H1 (cell line): Measurements from ENCODE around the gene RBBP5. TPM values are rescaled to one million over a fixed set of nuclear protein-coding genes. Genes with fewer than 3 reads are reported as not detected.

Source experiments
- CTCF ChIA-PET: fragments of 300-600 bp; sonication (Branson Sonifier 250); formaldehyde crosslinking; loops from one replicate; lab custom pipeline; 2021; ENCODE audit not compliant: partially characterized antibody; lab: Charles Lee
- POLR2A ChIA-PET: fragments of 300-600 bp; sonication (Branson Sonifier 250); formaldehyde crosslinking; loops from one replicate; lab custom pipeline; 2021; ENCODE audit warnings: inconsistent platforms; ENCODE audit not compliant: partially characterized antibody; lab: Charles Lee
- DNase-seq, 2 experiments: peaks; one replicate each; pipeline versions ENCODE4 v3.0.0 to v3.0.0-alpha.2; 2010 to 2022; ENCODE audit warnings: low spot score in 2 of 2, low read depth in 1 of 2, mixed read lengths in 1 of 2
- FAIRE-seq: peaks from 2 replicates; lab custom pipeline; 2011; peaks lifted over from hg19 to GRCh38; lab: Jason Lieb, UNC
- H2AFZ ChIP-seq: 2 replicates; pipeline ENCODE4 v1.8.1; 2012; ENCODE audit warnings: low read length, inconsistent platforms
- H2AK5ac ChIP-seq: 2 replicates; pipeline ENCODE4 v1.6.1; 2013; ENCODE audit warnings: low read depth, low read length
- H2BK120ac ChIP-seq: replicated peaks from 2 replicates; pipeline ENCODE3; 2013; ENCODE audit warnings: low read depth, low read length, inconsistent platforms
- H2BK12ac ChIP-seq: 2 replicates; pipeline ENCODE4 v1.6.1; 2013; ENCODE audit warnings: low read depth, low read length
- H2BK15ac ChIP-seq: 2 replicates; pipeline ENCODE4 v1.6.1; 2013; ENCODE audit warnings: low read length
- H2BK20ac ChIP-seq: 2 replicates; pipeline ENCODE4 v1.6.1; 2013; ENCODE audit warnings: low read length
- H2BK5ac ChIP-seq: 2 replicates; pipeline ENCODE4 v1.6.1; 2013; ENCODE audit warnings: low read depth, low read length
- H3K14ac ChIP-seq: 2 replicates; pipeline ENCODE4 v1.6.1; 2013; ENCODE audit warnings: inconsistent platforms; ENCODE audit not compliant: insufficient read length
- H3K18ac ChIP-seq: 2 replicates; pipeline ENCODE4 v1.6.1; 2013; ENCODE audit warnings: low read length; ENCODE audit errors: extremely low read depth
- H3K23ac ChIP-seq: 2 replicates; pipeline ENCODE4 v1.6.1; 2013; ENCODE audit warnings: inconsistent platforms; ENCODE audit not compliant: insufficient read length
- H3K23me2 ChIP-seq: 2 replicates; pipeline ENCODE4 v1.6.1; 2013; ENCODE audit warnings: low read depth, low read length
- H3K27ac ChIP-seq: 2 replicates; pipeline ENCODE4 v1.6.1; 2011; ENCODE audit warnings: low read depth, low read length, inconsistent platforms
- H3K27me3 ChIP-seq, 4 experiments: replicated peaks in 1 of 4; 1 replicate in 1 of 4; 2 replicates in 3 of 4; pipeline versions ENCODE4 v1.6.1 to v1.8.1; 2011 to 2013; ENCODE audit warnings: low read length in 3 of 4, mild to moderate bottlenecking in 3 of 4, inconsistent platforms in 2 of 4, mixed read lengths in 2 of 4, moderate library complexity in 1 of 4; ENCODE audit not compliant: control insufficient read depth in 3 of 4, insufficient read depth in 3 of 4; ENCODE audit errors: extremely low read depth in 1 of 4
- H3K36me3 ChIP-seq, 4 experiments: 2 replicates each; pipeline versions ENCODE4 v1.6.1 to v1.8.1; 2011 to 2013; ENCODE audit warnings: mild to moderate bottlenecking in 4 of 4, low read length in 3 of 4, moderate library complexity in 2 of 4, control low read depth in 1 of 4, inconsistent platforms in 1 of 4; ENCODE audit not compliant: insufficient read depth in 4 of 4, control insufficient read depth in 2 of 4
- H3K4ac ChIP-seq: replicated peaks from 2 replicates; pipeline ENCODE3; 2013; ENCODE audit warnings: low read length, low read depth, mixed read lengths, inconsistent platforms; ENCODE audit not compliant: insufficient read length
- H3K4me1 ChIP-seq, 4 experiments: replicated peaks in 1 of 4; 1 replicate in 1 of 4; 2 replicates in 3 of 4; pipeline versions ENCODE4 v1.6.1 to v1.8.1; 2011 to 2013; ENCODE audit warnings: low read length in 3 of 4, inconsistent platforms in 2 of 4, mixed read lengths in 1 of 4; ENCODE audit not compliant: insufficient read depth in 4 of 4, control insufficient read depth in 3 of 4
- H3K4me2 ChIP-seq, 2 experiments: 2 replicates each; pipeline versions ENCODE4 v1.6.1 to v1.8.1; 2011 to 2013; ENCODE audit warnings: low read depth in 2 of 2, low read length in 2 of 2, control low read depth in 1 of 2, inconsistent platforms in 1 of 2, mild to moderate bottlenecking in 1 of 2; ENCODE audit not compliant: insufficient read depth in 1 of 2
- H3K4me3 ChIP-seq, 4 experiments: fragments of 200-600, 300-600 bp in 1 of 4; sonication (generic), shearing (Covaris generic), sonication (Bioruptor Twin) in 1 of 4; 2 replicates each; pipeline versions ENCODE4 v1.5.1 to v1.8.1; 2011 to 2016; ENCODE audit warnings: low read length in 4 of 4, low read depth in 3 of 4, control low read depth in 2 of 4, inconsistent platforms in 2 of 4, mild to moderate bottlenecking in 2 of 4, mixed read lengths in 1 of 4, moderate library complexity in 1 of 4; ENCODE audit not compliant: insufficient read depth in 2 of 4; ENCODE audit errors: extremely low read depth in 1 of 4
- H3K56ac ChIP-seq: replicated peaks from 2 replicates; pipeline ENCODE3; 2013; ENCODE audit warnings: low read depth, mild to moderate bottlenecking, mixed read lengths, low read length, inconsistent platforms; ENCODE audit not compliant: insufficient read length
- H3K79me1 ChIP-seq: 2 replicates; pipeline ENCODE4 v1.6.1; 2013; ENCODE audit warnings: low read depth, low read length, control low read depth
- H3K79me2 ChIP-seq, 2 experiments: 2 replicates each; pipeline versions ENCODE4 v1.6.1 to v1.8.1; 2012 to 2013; ENCODE audit warnings: low read length in 2 of 2, mild to moderate bottlenecking in 2 of 2, inconsistent platforms in 1 of 2; ENCODE audit not compliant: insufficient read depth in 2 of 2, control insufficient read depth in 1 of 2
- H3K9ac ChIP-seq, 4 experiments: replicated peaks in 1 of 4; 1 replicate in 1 of 4; 2 replicates in 3 of 4; pipeline versions ENCODE4 v1.6.1 to v1.8.1; 2011 to 2013; ENCODE audit warnings: low read depth in 3 of 4, low read length in 3 of 4, control low read depth in 2 of 4, mild to moderate bottlenecking in 2 of 4, moderate library complexity in 2 of 4, inconsistent platforms in 1 of 4; ENCODE audit errors: extremely low read depth in 1 of 4
- H3K9me3 ChIP-seq, 2 experiments: 2 replicates each; pipeline versions ENCODE4 v1.6.1 to v1.8.1; 2012 to 2013; ENCODE audit warnings: mild to moderate bottlenecking in 2 of 2, moderate library complexity in 2 of 2, control low read depth in 1 of 2, inconsistent platforms in 1 of 2, low read depth in 1 of 2, low read length in 1 of 2, mixed read lengths in 1 of 2; ENCODE audit not compliant: insufficient read depth in 2 of 2
- H4K20me1 ChIP-seq, 2 experiments: replicated peaks in 1 of 2; 2 replicates each; pipeline versions ENCODE3 to v1.8.1; 2011 to 2013; ENCODE audit warnings: inconsistent platforms in 2 of 2, low read length in 2 of 2, mild to moderate bottlenecking in 1 of 2; ENCODE audit not compliant: insufficient read depth in 2 of 2, control insufficient read depth in 1 of 2
- H4K5ac ChIP-seq: 2 replicates; pipeline ENCODE4 v1.6.1; 2013; ENCODE audit warnings: low read length, low read depth, mixed read lengths, inconsistent platforms; ENCODE audit not compliant: insufficient read length
- H4K8ac ChIP-seq: 2 replicates; pipeline ENCODE4 v1.8.0; 2013; ENCODE audit warnings: mild to moderate bottlenecking, moderate library complexity, low read length, inconsistent platforms; ENCODE audit not compliant: insufficient read depth; ENCODE audit errors: extremely low read depth
- H4K91ac ChIP-seq: replicated peaks from 2 replicates; pipeline ENCODE3; 2013; ENCODE audit warnings: low read length, mixed read lengths, inconsistent platforms; ENCODE audit not compliant: insufficient read length
- BRCA1 ChIP-seq: IDR thresholded peaks from 2 replicates; pipeline ENCODE4 v1.6.1; 2012; ENCODE audit warnings: low read depth, low read length, improper control_type of control experiment
- GABPA ChIP-seq: IDR thresholded peaks from 2 replicates; pipeline ENCODE4 v1.6.1; 2011; ENCODE audit warnings: mild to moderate bottlenecking, low read length, moderate library complexity, borderline replicate concordance; ENCODE audit not compliant: insufficient read depth
- GTF2F1 ChIP-seq: IDR thresholded peaks from 2 replicates; pipeline ENCODE4 v1.6.1; 2012; ENCODE audit warnings: low read depth, low read length, improper control_type of control experiment, borderline replicate concordance
- JUND ChIP-seq: IDR thresholded peaks from 2 replicates; pipeline ENCODE4 v1.6.1; 2011; ENCODE audit warnings: mild to moderate bottlenecking, improper control_type of control experiment, low read length
- KDM1A ChIP-seq: fragments of 200-600, 300-600 bp; sonication (generic); IDR thresholded peaks from 2 replicates; pipeline ENCODE4 v1.7.1; 2016; ENCODE audit warnings: mild to moderate bottlenecking, low read length, borderline replicate concordance
- SP1 ChIP-seq: IDR thresholded peaks from 2 replicates; pipeline ENCODE4 v1.6.1; 2011; ENCODE audit warnings: low read depth, low read length
- TBP ChIP-seq: IDR thresholded peaks from 2 replicates; pipeline ENCODE4 v1.6.1; 2011; ENCODE audit warnings: low read depth, low read length, improper control_type of control experiment
- polyA plus RNA-seq, 7 experiments: library from polyadenylated mRNA; depleted of rRNA in 3 of 7; stranded (reverse) in 5 of 7; unstranded in 2 of 7; fragments of >200 nt in 5 of 7; fragments of 200-250 nt in 2 of 7; gene quantifications; 1 replicate in 5 of 7; 2 replicates in 1 of 7; 4 replicates in 1 of 7; pipeline versions ENCODE4 v1.2.1 to v1.2.3, GENCODE V29; 2011 to 2013; ENCODE audit warnings: missing spikeins in 2 of 7, mixed read lengths in 2 of 7
- total RNA-seq: library from RNA; stranded (reverse); fragmentation: NEBNext Ultra II Directional; extraction: Animal tissue kit (Norgen Biotek cat#: 25700); gene quantifications from 2 replicates; pipeline ENCODE4 v1.2.1, GENCODE V29; 2021

RBBP5 gene
- total and polyA plus RNA-seq, 2 of the 8 experiments (the other 6 are each of a cell fraction or from before 2014, with no cell fraction given) = 6.7 to 21.5 TPM

DNA sequence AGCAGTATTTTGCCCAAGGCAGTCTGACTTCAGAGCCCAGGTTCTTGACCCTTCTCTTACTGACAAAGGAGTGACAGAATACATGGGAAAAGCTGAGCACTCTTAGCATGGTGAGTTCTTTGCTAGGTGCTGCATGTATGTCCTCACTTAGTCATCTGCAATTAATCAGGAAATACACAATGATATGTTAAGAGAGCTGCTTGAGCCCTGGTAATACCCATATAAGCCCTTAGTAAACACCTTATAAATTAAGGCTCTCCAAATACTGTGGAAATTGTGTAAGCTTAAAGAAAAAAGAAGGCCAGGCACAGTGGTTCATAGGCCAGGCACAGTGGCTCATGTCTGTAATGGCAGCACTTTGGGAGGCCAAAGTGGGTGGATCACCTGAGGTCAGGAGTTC, 23.5 kb downstream of the RBBP5 start:
- H2AFZ ChIP-seq = no peak overlapping the region
- H4K20me1 ChIP-seq = peaks cover 2% of the 10 kb centered on the region in 2 experiments
- TF ChIP-seq JUND (no peak), GABPA (no peak), BRCA1 (no peak), TBP (no peak), KDM1A (no peak), SP1 (no peak), GTF2F1 (no peak)
- no peak overlapping the region for H3K4me3 ChIP-seq
- H3K56ac ChIP-seq = no peak overlapping the region
- no peaks in the 10 kb centered on the region for H3K79me2 ChIP-seq
- no peak overlapping the region for H2BK20ac ChIP-seq
- no peak overlapping the region for H2BK5ac ChIP-seq
- H3K9me3 ChIP-seq = no peaks in the 10 kb centered on the region
- H3K18ac ChIP-seq = no peak overlapping the region
- H2BK15ac ChIP-seq = no peak overlapping the region
- H3K27me3 ChIP-seq = no peaks in the 10 kb centered on the region
- no peaks in the 10 kb centered on the region for H3K79me1 ChIP-seq
- H3K27ac ChIP-seq = no peak overlapping the region
- H2BK120ac ChIP-seq = no peak overlapping the region
- no peak overlapping the region for H2AK5ac ChIP-seq
- H3K4ac ChIP-seq = no peak overlapping the region
- no peak overlapping the region for H4K5ac ChIP-seq
- POLR2A ChIA-PET = interaction anchor here (1.4 kb wide), 1 partner anchor 12 kb away, joined by 3 read pairs; no protein-coding TSS in a partner anchor
- 0 out of 2 replicates have a peak, but pooled peaks cover 1% of the 10 kb centered on the region for H3K23me2 ChIP-seq
- DNase-seq = no peak
- no peaks in the 10 kb centered on the region for H3K4me1 ChIP-seq
- H3K14ac ChIP-seq = no peak overlapping the region
- FAIRE-seq = no peak
- no peak overlapping the region for H2BK12ac ChIP-seq
- H3K4me2 ChIP-seq = no peak overlapping the region
- CTCF ChIA-PET = interaction anchor here (0.6 to 2.2 kb wide), 3 partner anchors 28 to 109 kb away, joined by 4 to 7 read pairs (median 5); no protein-coding TSS in a partner anchor
- H3K36me3 ChIP-seq = peaks cover 29 to 80% (median 68%) of the 10 kb centered on the region in 4 experiments
- no peak overlapping the region for H4K91ac ChIP-seq
- no peak overlapping the region for H3K9ac ChIP-seq
- no peak overlapping the region for H4K8ac ChIP-seq
- H3K23ac ChIP-seq = no peak overlapping the region
